LNCAP (cell line): ENCODE data around the gene PHLDB2.

Experiments
- TF ChIP-seq, protein P1 (sequence below): fragments of 450-650 bp; IDR thresholded peaks from 2 replicates; pipeline ENCODE4 v1.5.1; 2017; ENCODE audit warnings: mild to moderate bottlenecking

The PHLDB2 gene

DNA sequence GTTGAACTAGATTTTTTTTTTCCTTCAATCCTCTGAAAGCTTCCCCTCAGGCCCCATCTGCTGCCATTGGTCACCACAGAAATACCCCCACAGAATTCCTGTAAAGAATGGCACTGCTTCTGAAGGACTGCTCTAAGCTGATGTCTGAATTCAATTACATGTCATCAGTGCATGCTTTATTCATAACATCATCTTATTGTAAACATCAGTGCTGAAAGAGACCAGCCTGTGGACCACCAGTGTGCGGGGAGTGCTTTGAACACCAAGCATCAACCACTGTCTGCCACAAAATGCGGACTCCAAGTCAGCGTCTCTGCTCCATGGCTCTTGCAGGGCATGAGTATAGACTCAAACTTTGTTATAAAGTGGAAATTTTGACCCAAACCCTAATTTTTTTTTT, 11.6 kb downstream of the PHLDB2 start:
- TF ChIP-seq, protein P1, sequence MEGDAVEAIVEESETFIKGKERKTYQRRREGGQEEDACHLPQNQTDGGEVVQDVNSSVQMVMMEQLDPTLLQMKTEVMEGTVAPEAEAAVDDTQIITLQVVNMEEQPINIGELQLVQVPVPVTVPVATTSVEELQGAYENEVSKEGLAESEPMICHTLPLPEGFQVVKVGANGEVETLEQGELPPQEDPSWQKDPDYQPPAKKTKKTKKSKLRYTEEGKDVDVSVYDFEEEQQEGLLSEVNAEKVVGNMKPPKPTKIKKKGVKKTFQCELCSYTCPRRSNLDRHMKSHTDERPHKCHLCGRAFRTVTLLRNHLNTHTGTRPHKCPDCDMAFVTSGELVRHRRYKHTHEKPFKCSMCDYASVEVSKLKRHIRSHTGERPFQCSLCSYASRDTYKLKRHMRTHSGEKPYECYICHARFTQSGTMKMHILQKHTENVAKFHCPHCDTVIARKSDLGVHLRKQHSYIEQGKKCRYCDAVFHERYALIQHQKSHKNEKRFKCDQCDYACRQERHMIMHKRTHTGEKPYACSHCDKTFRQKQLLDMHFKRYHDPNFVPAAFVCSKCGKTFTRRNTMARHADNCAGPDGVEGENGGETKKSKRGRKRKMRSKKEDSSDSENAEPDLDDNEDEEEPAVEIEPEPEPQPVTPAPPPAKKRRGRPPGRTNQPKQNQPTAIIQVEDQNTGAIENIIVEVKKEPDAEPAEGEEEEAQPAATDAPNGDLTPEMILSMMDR, result no peak

DNA sequence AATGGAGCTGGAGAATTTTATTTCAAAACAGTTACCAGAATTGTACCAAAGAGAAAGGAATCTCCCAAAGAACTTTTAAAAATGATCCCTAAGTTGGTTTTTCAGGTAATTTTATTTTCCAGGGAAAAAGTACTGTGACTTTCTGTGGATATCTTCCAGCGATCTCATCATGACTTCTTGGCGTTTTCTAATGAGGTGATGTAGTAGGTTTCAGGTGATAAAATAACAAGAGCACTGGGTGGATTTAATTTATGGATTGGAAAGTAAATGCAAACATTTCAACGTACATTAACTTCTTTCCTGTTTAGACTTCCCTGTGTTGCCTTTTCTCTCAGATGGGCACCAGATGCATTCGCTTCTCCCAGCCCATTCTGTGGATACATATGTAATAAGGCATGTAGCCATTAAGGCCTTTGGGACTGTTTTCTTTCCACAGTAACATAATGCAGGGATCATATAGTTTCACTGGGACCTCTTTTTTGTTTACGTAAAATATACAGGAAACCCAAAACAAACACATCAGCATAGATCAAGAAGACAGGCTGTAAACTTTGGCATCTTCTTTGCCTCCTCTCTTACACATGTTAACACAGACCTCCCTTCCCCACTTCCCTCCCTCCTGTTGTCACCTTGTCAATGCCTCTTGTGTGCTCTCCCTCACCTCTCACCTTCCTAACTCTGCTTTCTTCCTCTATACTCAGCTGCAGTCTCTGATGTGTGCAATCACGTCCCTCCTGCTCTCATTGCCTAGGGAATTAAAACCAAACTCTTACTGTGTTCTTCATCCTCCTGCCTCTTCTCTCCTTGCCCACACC, 13.0 kb downstream of the PHLDB2 start:
- TF ChIP-seq, protein P1, result no peak

DNA sequence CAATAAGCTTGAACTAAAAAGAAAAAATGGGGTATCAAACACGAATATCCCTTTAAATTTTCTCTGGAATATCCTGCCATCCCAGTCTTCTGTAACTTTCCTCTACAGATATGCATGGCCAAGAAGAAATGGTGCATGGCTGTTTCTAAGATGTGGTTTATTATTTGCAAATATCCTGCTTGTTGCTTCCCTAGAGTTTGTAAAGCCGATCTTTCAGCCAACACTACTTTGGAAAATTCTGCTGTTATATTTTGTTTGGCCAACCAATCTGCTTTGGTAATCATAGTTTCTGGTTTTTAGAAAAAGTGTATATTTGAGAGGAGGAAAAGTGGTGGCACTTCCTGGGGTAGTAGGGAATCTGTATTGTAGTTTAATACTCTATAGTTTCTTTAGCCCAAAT, 13.9 kb downstream of the PHLDB2 start:
- TF ChIP-seq, protein P1, result no peak

DNA sequence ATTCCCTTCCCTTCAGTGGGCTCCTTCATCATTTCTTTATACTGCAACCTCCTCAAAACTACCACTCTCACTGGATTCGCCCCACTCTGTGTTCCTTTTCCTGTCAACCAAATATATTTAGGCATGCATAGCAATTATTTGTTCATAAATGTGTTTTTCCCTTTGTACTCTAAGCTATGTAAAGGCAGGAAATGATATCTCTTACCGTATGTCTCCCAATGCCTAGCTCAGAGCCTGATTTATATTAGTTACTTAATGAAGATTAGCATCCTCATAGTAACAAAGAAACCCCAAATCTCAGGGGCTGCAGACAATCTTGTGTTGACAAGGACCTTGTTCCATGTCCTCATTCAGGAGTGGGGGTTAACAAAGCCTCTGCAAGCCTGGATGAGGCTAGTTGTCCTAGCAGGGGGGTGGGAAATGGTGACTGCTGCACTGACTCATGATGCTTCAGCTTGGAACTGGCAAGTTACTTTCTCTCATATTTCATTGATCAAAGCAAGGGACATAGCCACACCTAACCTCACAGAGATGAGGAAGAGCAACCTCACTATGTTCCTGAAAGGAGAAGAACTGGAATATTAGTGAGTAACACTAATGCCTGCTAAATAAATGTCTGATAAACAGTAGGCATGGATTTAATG, 15.2 kb downstream of the PHLDB2 start:
- TF ChIP-seq, protein P1, result no peak

DNA sequence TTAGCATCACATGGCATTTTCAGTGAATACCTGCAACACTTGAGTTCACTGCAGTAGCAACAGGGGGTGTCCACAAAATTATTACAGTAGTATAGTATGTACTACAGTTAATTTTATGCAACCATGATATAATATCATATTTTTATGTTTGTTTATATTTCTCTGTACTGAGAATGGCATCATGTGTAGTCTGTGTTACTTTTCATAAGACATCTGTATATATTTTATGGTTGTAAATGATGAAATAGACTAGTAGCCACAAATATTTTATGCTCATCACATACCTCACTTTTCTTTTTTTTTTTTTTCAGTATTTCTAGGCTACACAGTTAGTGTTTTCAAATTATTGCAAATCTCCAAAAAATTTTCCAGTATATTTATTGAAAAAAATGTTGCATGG, 22.4 kb downstream of the PHLDB2 start:
- TF ChIP-seq, protein P1, result no peak

DNA sequence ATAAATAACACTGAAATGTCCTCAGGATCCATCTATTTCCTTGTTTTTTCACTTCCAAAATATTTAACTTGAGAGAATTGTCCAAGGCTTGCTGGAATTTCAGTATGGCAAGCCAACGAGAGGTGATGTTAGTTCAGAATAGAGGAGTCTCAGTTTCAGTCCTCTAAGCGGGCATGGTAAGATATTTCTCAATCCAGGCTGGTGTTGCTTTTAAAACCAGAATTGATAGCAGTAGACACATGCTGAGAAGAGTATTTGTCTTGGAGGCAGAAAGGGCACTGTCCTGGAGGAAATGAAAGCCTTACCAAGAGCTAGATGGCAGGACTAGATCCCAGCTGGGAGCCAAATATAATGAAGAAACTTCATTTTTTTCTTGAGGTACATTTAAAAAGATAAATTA, 23.1 kb downstream of the PHLDB2 start:
- TF ChIP-seq, protein P1, result no peak

DNA sequence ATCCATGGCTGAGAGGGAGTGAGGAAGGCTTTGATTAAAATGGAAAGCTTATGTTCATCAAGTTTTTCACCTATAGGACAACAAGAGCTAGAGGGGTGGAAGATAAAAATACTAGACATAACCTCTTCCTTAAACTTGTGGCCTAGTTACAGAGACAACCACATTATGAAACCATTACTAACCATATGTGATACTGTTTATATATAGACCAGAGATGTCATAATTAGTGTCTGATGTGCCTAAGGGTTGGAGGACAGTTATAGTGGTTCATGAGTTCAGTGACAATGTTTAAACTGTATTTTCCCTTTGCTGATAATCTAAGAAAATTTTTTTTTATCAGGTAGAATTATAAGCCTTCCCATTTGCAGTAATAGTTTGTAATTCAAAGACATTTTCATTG, 23.7 kb downstream of the PHLDB2 start:
- TF ChIP-seq, protein P1, result no peak
